Liver (tissue), 9 donors: ENCODE measurements around the gene GNAS-AS1. TPM values are rescaled to one million over a fixed set of nuclear protein-coding genes. Genes with fewer than 3 reads are reported as not detected.

ENCODE experiments used
- DNase-seq: peaks from one replicate; pipeline ENCODE4 v3.0.0-alpha.2; 2017; ENCODE audit warnings: low spot score
- H3K27ac ChIP-seq, 2 donors: one replicate each; pipeline ENCODE4 v1.7.0; 2013; ENCODE audit warnings: inconsistent platforms in 2 of 2, low read length in 2 of 2, control low read depth in 1 of 2, low read depth in 1 of 2, mild to moderate bottlenecking in 1 of 2
- H3K27me3 ChIP-seq, 4 donors: one replicate each; pipeline versions ENCODE4 v1.6.1 to v1.7.0; 2013; ENCODE audit warnings: low read length in 3 of 4, inconsistent platforms in 1 of 4, mild to moderate bottlenecking in 1 of 4, moderate library complexity in 1 of 4; ENCODE audit not compliant: control insufficient read depth in 4 of 4, insufficient read depth in 4 of 4
- H3K36me3 ChIP-seq, 4 donors: one replicate each; pipeline versions ENCODE4 v1.6.1 to v1.7.0; 2013; ENCODE audit warnings: low read length in 3 of 4, mild to moderate bottlenecking in 3 of 4, low read depth in 1 of 4, moderate library complexity in 1 of 4; ENCODE audit not compliant: control insufficient read depth in 4 of 4, insufficient read depth in 3 of 4
- H3K4me1 ChIP-seq, 4 donors: one replicate each; pipeline versions ENCODE4 v1.6.1 to v1.7.0; 2013; ENCODE audit warnings: low read length in 3 of 4, mild to moderate bottlenecking in 3 of 4, moderate library complexity in 1 of 4; ENCODE audit not compliant: control insufficient read depth in 4 of 4, insufficient read depth in 4 of 4
- H3K4me3 ChIP-seq, 3 donors: one replicate each; pipeline versions ENCODE4 v1.6.1 to v1.7.0; 2013; ENCODE audit warnings: low read length in 3 of 3, control low read depth in 1 of 3, low read depth in 1 of 3, mild to moderate bottlenecking in 1 of 3
- H3K9ac ChIP-seq, 2 donors: one replicate each; pipeline ENCODE4 v1.7.0; 2013; ENCODE audit warnings: low read length in 2 of 2, mild to moderate bottlenecking in 2 of 2, moderate library complexity in 2 of 2, control low read depth in 1 of 2, low read depth in 1 of 2
- H3K9me3 ChIP-seq, 4 donors: one replicate each; pipeline versions ENCODE4 v1.6.1 to v1.7.0; 2013; ENCODE audit warnings: low read length in 3 of 4; ENCODE audit not compliant: control insufficient read depth in 4 of 4
- ATF3 ChIP-seq: IDR thresholded peaks from 2 replicates; pipeline ENCODE4 v1.6.1; 2016; ENCODE audit warnings: antibody characterized with exemption
- CTCF ChIP-seq: fragments of 150-350 bp; IDR thresholded peaks from 2 replicates; pipeline ENCODE4 v1.5.1; 2017; ENCODE audit warnings: improper control_type of control experiment, low read depth, low read length; ENCODE audit not compliant: missing input control
- FOXA1 ChIP-seq: IDR thresholded peaks from 2 replicates; pipeline ENCODE4 v1.6.1; 2016; ENCODE audit warnings: antibody characterized with exemption
- FOXA2 ChIP-seq: IDR thresholded peaks from 2 replicates; pipeline ENCODE4 v1.6.1; 2016; ENCODE audit warnings: antibody characterized with exemption
- GABPA ChIP-seq, 2 donors: IDR thresholded peaks in 1 of 2; conservative IDR thresholded peaks in 1 of 2; 2 replicates each; pipeline ENCODE4 v1.6.1; 2016; ENCODE audit warnings: antibody characterized with exemption in 2 of 2, mild to moderate bottlenecking in 1 of 2, moderate library complexity in 1 of 2
- HNF4A ChIP-seq, 2 donors: conservative IDR thresholded peaks; 2 replicates each; pipeline ENCODE4 v1.6.1; 2016; ENCODE audit warnings: antibody characterized with exemption in 2 of 2, mild to moderate bottlenecking in 2 of 2
- HNF4G ChIP-seq: IDR thresholded peaks from 2 replicates; pipeline ENCODE4 v1.6.1; 2016; ENCODE audit warnings: antibody characterized with exemption
- RAD21 ChIP-seq, 2 donors: IDR thresholded peaks; 2 replicates each; pipeline ENCODE4 v1.6.1; 2016; ENCODE audit warnings: antibody characterized with exemption in 2 of 2, mild to moderate bottlenecking in 2 of 2
- REST ChIP-seq: IDR thresholded peaks from 2 replicates; pipeline ENCODE4 v1.6.1; 2016; ENCODE audit warnings: antibody characterized with exemption, mild to moderate bottlenecking
- RXRA ChIP-seq, 2 donors: IDR thresholded peaks; 2 replicates each; pipeline ENCODE4 v1.6.1; 2017 to 2018; ENCODE audit warnings: antibody characterized with exemption in 2 of 2, mild to moderate bottlenecking in 1 of 2
- SP1 ChIP-seq: IDR thresholded peaks from 2 replicates; pipeline ENCODE4 v1.6.1; 2018; ENCODE audit warnings: antibody characterized with exemption, mild to moderate bottlenecking
- TAF1 ChIP-seq: conservative IDR thresholded peaks from 2 replicates; pipeline ENCODE4 v1.6.1; 2016; ENCODE audit warnings: antibody characterized with exemption, mild to moderate bottlenecking
- YY1 ChIP-seq: IDR thresholded peaks from 2 replicates; pipeline ENCODE4 v1.6.1; 2016; ENCODE audit warnings: antibody characterized with exemption, mild to moderate bottlenecking
- WGBS: extraction: QIAGEN DNeasy Blood & Tissue Kit; methylation state at CpG from one replicate; pipeline ENCODE4 v1.1.7; 2013; 5-methylcytosine and 5-hydroxymethylcytosine counted together
- polyA plus RNA-seq, 2 donors: library from polyadenylated mRNA; stranded (reverse) in 1 of 2; unstranded in 1 of 2; fragments of 200-250 nt in 1 of 2; fragments of >200 nt in 1 of 2; fragmentation: Nextera tagmentation in 1 of 2; extraction: Ambion mirVana in 1 of 2; gene quantifications; one replicate each; pipeline versions ENCODE4 v1.2.1 to v1.2.3, GENCODE V29; 2013 to 2015
- total RNA-seq, 2 donors: library from RNA; depleted of rRNA; stranded (reverse); fragments of >200 nt; gene quantifications; one replicate each; pipeline ENCODE4 v1.2.3, GENCODE V29; 2014
- TF ChIP-seq, protein P1 (sequence below): IDR thresholded peaks from 2 replicates; pipeline ENCODE4 v1.6.1; 2016; ENCODE audit warnings: antibody characterized with exemption
- TF ChIP-seq, protein P2 (sequence below): IDR thresholded peaks from 2 replicates; pipeline ENCODE4 v1.6.1; 2016; ENCODE audit warnings: antibody characterized with exemption
- donor health status: healthy.
- donor health status: healthy.
- donor health status: healthy.
- donor health status: healthy.
- donor health status: healthy.

Gene GNAS-AS1
- total and polyA plus RNA-seq, 4 donors = 0.08 to 0.42 (median 0.09) TPM; not detected in 1

DNA sequence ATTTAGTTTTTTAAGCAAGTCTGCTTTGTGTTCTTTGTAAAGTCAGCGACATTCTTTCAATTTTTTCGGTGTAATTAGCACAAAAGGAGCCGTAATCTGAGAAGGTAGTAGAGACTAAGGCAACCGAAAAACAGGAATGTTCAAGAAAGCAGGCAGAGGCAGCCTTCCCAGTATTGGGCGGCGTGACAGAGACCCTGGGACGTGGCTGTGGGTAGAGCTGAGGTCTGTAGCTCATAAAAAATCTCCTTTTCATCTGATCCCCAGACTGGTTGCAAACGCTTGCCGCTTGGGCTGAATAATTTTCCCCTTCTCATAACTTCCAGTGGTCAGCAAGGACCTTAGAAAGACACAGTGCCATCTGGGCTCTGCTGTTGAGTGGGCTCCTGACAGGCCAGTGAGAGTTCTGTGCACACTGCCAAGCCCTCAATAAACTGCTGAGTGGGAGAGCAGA lies 32.6 kb upstream of the GNAS-AS1 start:
- no peak overlapping the region for H3K27ac ChIP-seq
- TF ChIP-seq RAD21 (IDR thresholded peaks at IDR 0.05) (no peak), SP1 (no peak), FOXA1 (no peak), TAF1 (no peak), CTCF (no peak), REST (no peak), HNF4A (conservative IDR thresholded peaks at IDR 0.05) (no peak), HNF4G (no peak), GABPA (IDR thresholded peaks at IDR 0.05 in 1 of 2, conservative IDR thresholded peaks at IDR 0.05 in 1 of 2) (no peak), RXRA (IDR thresholded peaks at IDR 0.05) (no peak)
- TF ChIP-seq, protein P1, sequence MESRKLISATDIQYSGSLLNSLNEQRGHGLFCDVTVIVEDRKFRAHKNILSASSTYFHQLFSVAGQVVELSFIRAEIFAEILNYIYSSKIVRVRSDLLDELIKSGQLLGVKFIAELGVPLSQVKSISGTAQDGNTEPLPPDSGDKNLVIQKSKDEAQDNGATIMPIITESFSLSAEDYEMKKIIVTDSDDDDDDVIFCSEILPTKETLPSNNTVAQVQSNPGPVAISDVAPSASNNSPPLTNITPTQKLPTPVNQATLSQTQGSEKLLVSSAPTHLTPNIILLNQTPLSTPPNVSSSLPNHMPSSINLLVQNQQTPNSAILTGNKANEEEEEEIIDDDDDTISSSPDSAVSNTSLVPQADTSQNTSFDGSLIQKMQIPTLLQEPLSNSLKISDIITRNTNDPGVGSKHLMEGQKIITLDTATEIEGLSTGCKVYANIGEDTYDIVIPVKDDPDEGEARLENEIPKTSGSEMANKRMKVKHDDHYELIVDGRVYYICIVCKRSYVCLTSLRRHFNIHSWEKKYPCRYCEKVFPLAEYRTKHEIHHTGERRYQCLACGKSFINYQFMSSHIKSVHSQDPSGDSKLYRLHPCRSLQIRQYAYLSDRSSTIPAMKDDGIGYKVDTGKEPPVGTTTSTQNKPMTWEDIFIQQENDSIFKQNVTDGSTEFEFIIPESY = no peak
- TF ChIP-seq, protein P2, sequence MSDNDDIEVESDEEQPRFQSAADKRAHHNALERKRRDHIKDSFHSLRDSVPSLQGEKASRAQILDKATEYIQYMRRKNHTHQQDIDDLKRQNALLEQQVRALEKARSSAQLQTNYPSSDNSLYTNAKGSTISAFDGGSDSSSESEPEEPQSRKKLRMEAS = no peak
- H3K4me3 ChIP-seq = no peak overlapping the region
- H3K36me3 ChIP-seq = no peaks in the 10 kb centered on the region
- no peak for DNase-seq
- no peaks in the 10 kb centered on the region for H3K9me3 ChIP-seq
- H3K4me1 ChIP-seq = peaks cover 0 to 6% (median 2%) of the 10 kb centered on the region in 4 donors
- no peak overlapping the region for H3K9ac ChIP-seq
- H3K27me3 ChIP-seq = no peaks in the 10 kb centered on the region
- 90% methylated on average over 9 of the region's 9 CpGs for WGBS

GRCh38 chr20:58882704-58883089 lies 32.0 kb upstream of the GNAS-AS1 start:
- no peaks in the 10 kb centered on the region for H3K9me3 ChIP-seq
- peaks cover 0 to under 1% (median under 1%) of the 10 kb centered on the region in 4 donors for H3K4me1 ChIP-seq
- no peak for DNase-seq
- no peaks in the 10 kb centered on the region for H3K27me3 ChIP-seq
- H3K9ac ChIP-seq = no peak overlapping the region
- WGBS = 94% methylated on average over 5 of the region's 5 CpGs
- H3K4me3 ChIP-seq = no peak overlapping the region
- H3K27ac ChIP-seq = no peak overlapping the region
- H3K36me3 ChIP-seq = no peaks in the 10 kb centered on the region
- TF ChIP-seq CTCF (no peak), HNF4A (conservative IDR thresholded peaks at IDR 0.05) (no peak), YY1 (no peak), RAD21 (IDR thresholded peaks at IDR 0.05) (no peak), REST (no peak), FOXA2 (no peak), FOXA1 (no peak), TAF1 (no peak), RXRA (IDR thresholded peaks at IDR 0.05) (no peak), ATF3 (no peak)
- TF ChIP-seq, protein P1 = no peak
